Activated gamma-delta T cell treated with Interleukin-2 at 50 U/mL for 16 hours (primary cell): ENCODE results near the gene ACVR1B.

ENCODE experiments used
- DNase-seq: peaks from one replicate; pipeline ENCODE4 v3.0.0-alpha.2; 2020

The ACVR1B gene

DNA sequence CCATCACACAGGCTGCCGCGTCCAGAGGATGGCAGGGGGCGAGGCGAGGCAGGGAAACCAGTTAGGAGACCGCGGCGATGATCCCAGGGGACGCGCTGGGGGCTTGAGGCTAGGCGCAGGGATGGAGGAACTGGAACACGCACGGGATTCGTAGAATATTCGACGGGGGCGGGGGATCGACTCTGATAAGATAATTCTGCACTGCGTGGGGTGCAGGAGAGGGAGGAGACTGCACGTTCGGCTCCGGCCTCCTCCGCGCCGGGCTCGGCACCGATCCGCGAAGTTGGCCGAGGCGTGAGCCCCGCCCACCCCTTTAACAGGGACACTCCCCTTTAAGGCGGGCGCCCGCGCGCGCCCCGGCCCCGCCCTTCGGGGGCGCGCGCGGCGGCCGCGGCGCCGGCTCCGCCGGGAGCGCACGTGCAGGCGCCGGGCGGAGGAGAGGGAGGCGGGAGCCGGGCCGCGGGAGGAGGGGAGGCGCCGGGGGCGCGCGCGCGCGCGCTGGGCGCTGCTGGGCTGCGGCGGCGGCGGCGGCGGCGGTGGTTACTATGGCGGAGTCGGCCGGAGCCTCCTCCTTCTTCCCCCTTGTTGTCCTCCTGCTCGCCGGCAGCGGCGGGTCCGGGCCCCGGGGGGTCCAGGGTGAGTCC lies at the start of gene ACVR1B:
Gene ACVR1B, plus strand, starts transcription at position 501 of the 644 bp plus-strand sequence. Its CDS starts 45 bp downstream, at position 546.
- peak; percentile 87 for DNase-seq

DNA sequence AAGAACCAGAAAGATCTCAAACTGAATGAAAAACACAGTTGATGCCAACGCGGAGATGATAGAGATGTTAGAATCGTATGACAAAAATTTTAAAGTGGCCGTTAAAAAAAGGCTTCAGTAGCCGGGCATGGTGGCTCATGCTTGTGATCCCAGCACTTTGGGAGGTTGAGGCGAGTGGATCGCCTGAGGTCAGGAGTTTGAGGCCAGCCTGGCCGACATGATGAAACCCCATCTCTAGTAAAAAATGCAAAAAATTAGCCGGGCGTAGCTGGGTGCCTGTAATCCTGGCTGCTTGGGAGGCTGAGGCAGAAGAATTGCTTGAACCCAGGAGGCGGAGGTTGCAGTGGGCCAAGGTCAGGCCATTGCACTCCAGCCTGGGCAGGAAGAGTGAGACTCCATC lies 49.6 kb upstream of the ACVR1B start:
- no peak for DNase-seq

DNA sequence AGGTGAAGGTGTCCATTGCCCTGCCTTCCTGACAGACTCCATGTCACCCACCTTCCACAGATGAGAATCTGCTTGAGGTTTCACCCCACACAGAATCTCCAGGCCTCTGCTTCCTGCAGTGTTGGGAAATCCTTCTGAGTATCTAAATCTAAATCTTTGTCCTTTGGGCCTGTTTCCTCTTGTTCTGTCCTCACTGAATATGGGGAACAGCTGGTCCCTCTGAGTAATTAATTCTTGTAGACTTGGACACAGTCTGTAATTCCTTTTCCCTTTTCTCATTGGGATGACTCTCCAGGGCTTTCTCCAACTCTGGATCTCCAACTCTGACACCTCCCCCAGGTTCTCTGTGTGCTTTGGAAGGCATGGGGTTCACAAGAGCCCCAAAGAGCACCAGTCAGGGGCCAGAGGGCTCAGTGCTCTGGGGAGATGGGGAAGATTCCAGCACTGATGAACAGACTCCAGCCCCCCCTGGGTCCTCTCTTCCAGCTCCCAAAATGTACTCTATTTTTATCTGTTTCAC lies 46.5 kb upstream of the ACVR1B start:
- DNase-seq = no peak

DNA sequence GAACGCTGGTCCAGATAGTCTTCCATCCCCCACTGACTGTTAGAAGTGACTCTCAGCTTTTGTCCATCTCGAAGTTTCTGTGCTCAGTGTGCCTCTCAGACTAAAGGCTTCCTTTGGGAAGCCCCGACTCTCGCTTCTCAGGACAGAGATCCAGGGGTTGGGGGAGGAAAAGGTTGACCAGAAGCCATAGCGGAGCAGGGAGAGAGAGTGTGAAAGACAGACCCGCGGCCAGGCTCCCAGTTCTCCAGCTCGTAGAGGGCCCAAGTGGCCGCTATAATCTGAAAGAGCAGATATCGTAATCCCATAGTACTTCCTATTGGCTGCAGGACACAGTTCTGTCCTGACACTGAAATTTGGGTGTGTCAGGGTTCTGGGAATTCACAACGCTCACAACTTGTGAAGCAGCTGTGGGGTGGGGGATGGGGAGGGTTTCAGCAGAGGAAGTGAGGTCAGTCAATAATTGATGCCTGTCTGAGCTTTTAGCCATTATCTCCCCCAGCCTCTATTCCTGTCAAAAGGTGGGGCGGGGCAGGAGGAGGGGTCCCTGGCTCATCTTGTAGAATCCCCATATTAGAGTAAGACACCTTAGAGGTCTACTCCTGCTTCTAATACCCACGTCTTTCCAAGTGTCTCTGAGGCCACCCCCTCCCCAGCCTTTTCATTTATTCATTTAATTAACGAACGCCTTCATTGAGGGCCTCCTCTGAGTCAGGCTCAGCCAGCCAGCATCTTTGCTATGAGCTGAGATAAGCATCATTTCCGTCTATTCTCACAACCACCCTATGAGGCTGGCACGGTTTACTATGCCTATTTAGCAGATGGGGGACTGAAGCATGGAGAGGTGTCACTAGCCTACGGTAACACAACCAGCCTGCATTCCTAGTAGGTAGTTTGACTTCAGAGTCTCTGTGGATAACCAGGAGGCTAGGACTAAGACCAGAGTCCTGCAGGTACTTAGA lies 45.7 kb upstream of the ACVR1B start:
- no peak for DNase-seq

DNA sequence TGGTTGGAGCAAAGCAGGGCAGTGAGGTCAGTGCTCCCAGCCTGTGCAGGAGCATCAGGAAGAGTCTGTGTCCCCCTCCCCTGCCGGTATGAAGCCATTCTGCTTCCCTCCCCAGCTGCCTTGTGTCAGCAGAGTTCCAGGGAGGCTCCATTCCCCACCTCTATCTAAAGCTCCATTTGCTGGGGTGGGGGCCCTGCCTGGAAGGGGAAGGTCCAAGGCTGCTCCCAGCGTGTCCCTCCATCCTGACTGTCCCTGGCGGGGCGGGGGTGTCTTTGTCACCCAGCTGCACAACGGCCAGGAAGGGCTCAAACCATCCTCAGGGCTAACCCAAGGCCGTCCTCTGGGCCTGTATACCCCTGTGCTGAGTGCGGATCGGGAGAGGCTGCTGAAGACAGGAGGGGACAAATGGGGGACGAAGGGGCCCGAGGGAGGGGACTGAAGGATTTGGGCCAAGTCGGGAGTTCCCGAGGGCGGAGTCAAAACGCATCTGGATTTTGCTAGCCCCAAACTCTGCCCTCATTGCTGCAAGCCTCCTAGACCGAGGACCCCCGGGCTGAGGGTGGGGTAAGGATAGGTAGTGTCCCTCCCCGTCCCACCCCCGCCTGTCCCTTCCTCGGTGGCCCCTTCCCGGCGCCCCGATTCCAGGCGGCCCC lies 44.9 kb upstream of the ACVR1B start:
- DNase-seq = no peak

DNA sequence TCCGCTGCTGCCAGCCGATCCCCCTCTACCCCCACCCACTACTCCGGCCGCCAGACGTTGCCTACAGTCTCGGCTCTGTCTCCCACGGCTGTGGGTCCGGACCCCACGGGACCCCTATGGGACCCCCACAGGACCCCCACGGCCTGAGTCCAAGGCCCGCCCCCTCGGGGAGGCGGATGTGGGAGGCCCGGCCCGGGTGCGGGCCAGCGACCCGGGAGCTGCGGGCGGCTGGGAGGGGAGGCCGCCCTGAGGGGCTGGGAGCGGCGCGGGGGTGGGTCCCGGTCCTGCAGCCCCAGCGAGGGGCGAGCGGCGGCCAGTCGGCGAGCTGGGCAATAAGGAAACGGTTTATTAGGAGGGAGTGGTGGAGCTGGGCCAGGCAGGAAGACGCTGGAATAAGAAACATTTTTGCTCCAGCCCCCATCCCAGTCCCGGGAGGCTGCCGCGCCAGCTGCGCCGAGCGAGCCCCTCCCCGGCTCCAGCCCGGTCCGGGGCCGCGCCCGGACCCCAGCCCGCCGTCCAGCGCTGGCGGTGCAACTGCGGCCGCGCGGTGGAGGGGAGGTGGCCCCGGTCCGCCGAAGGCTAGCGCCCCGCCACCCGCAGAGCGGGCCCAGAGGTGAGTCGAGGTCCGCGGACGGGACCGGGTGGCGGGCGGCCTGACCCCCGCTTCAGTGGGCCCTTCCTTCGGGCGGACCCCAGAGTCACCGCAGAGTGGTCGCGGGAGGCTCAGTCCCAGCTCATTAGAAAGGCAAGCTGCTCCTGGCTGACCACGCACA lies 44.2 kb upstream of the ACVR1B start, which contains the start of gene ACVRL1:
Gene ACVRL1, plus strand, starts transcription at position 422 of the 773 bp plus-strand sequence. CDS start 4,971 bp downstream, outside the sequence.
- no peak for DNase-seq

DNA sequence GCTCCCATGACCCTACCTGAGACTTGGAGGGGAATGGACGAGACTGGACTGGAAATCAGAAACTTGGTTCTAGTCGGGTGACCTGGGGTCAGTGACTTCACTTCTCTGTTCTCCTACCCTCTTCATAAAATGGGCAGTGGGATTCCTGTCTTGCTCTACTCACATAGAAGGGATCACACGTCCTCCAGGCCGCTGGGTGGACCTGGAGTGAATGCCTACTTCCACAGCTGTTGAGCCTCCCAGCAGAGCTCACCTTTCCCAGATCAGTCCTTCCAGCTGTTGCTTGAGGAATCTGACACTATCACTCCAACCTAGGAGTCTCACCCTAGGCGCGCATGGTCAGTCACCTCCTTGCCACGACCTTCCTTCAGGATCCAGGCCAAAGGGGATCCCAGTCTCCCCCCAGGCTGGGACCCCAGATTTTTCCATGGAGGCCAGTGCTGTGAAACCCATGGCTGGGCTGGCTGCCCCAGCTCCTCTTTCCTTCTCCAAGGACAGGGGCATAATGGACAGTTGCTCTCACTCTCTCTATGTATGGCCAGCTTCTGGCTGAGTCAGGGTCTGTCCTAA lies 43.6 kb upstream of the ACVR1B start:
- no peak for DNase-seq

DNA sequence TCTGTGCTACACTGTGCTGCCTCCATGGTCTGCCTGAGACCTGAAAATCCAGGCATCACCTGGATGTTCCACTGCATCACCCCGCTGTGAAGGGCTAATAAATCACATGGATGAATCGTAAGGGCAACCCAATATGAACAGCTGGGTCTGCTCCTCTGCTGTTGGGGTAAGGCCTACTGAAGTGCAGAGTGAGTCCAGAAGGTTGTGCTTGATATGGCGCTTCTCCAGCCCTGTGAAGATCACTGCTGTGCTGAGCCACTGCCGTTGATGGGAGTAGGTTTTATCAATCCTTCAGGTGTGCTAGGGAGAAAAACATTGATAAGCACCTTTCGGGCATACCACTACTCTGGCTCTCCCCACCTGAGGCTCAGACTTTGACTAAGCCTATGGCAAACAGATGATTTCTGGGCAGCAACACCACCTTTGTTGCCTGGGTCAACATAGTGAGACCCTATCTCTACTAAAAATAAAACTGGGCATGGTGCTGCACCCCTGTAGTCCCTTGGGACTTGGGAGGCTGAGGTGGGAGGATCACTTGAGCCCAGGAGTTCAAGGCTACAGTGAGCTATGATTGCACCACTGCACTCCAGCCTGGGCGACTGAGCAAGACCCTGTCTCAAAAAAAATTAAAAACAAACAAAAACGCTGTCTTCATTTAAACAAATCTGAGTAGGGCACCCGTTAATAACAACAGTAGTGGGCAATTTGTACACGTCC lies 42.5 kb upstream of the ACVR1B start:
- DNase-seq = no peak

DNA sequence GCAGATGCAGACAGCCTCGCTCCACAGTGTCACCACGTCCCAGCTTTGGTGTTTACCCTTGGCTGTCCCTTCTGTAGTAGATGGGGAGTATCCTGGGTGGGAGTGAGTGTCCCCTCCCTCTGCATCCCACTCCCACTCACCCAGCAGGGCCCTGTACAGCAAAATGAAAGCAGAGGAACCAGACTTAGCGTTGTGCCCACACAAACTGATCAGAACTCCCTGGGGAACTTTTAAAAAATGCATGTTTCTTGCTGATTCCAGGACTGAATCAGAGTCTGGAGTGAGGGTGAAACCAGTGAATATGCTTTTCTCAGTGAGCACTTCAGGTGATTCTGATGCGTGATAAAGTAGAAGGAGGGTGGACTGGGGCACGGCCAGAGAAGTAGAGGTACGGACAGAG lies 41.3 kb upstream of the ACVR1B start:
- no peak for DNase-seq

DNA sequence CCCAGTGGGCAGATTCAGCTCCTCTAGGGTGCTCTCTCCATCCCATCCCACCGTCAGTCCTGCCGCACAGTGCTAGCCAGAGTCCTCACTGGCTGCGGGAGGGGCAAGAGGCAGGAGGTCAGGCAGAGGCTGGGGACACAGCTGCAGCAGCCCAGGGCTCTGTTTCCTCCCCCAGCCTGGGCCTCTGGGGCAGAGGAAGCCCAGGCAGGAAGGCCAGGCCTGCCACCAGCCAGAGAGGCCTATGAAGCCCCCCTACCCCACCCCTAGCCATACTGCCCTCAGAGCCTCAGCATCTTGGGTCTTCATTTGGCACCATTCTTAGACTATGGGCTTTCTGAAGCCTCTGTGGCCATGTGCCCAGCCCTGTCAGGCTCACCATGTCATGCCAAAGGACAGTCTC lies 40.8 kb upstream of the ACVR1B start:
- DNase-seq = no peak

DNA sequence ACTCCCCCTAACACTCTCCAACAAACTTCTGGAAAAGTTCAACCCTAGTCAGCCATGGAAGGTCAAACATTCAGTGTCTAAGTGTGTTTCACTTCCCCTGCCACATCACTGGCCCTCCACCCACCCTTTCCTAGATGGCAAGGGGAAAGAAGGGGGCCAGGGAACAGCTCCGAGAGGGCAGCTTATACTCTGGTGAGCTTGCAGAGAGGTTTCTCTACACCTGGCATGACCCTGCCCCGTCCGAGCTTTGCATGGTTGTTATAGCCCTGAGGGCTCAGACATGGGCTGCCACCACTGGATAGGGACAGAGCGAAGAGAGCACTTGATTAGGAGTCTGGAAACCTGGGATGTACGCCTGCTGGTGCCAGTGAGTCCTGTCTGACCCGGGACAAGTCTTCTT lies 40.2 kb upstream of the ACVR1B start:
- DNase-seq = no peak

DNA sequence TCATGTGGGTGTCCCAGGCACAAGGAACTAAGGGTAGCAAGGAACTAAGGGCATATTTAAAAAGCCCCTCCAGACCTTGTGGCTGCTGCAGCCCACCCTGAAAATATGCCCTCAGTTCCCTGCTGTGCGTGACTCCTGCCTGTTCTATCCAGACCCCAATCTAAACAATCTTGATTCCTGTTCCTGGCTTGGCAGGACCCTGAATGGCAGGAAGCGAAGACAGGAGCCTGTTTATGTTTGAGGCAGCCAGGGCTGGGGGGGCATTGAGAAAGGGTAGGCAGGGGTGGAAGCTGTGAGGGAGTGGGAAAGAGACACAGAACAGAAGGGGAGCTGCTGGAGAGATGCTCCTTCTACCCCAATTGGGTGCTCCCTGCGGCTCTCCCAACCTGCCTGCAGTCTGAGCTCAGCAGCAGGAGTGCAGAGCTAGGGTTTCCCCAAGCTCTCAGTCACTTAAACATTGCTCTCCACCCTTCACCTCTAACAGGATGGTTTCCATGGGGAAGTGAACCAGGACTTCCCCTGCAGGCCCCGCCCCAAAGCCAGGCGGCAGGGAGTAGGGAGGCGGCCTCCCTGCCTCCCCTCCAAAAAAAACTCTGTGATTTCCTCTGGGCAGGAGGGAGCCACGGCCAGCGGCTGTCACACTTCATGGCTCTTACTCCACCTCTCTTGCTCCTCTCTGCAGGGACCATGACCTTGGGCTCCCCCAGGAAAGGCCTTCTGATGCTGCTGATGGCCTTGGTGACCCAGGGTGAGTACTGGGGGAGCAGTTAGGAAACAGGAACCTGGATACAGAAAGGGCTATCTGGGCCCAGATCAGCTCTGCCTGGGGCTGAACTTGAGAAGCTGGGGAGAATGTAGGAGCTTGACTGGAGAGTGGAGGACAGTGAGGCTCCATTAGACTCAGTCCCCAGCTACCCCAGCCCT lies 39.4 kb upstream of the ACVR1B start:
- no peak for DNase-seq

DNA sequence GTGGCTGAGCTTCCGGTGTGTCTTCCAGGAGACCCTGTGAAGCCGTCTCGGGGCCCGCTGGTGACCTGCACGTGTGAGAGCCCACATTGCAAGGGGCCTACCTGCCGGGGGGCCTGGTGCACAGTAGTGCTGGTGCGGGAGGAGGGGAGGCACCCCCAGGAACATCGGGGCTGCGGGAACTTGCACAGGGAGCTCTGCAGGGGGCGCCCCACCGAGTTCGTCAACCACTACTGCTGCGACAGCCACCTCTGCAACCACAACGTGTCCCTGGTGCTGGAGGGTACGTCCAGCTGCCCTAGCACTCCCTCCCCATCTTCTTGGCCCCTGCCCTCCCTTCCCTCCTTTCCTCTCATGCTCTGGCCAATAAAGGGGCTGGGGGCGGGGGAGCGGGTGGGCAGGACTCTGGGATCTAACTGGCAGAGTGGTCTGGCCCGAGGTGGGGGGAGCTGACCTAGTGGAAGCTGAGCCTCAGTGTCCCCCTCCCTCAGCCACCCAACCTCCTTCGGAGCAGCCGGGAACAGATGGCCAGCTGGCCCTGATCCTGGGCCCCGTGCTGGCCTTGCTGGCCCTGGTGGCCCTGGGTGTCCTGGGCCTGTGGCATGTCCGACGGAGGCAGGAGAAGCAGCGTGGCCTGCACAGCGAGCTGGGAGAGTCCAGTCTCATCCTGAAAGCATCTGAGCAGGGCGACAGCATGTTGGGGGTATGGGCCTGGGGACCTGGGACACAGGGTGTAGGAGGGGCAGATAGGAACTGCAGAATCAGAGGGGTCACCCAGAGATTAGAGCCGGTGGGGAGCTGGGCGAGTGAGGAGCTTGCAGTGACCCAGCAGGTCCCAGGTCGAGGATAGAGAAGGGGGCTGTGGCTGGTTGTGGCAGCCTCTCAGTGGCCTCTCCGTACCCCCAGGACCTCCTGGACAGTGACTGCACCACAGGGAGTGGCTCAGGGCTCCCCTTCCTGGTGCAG lies 38.1 kb upstream of the ACVR1B start:
- DNase-seq = no peak

DNA sequence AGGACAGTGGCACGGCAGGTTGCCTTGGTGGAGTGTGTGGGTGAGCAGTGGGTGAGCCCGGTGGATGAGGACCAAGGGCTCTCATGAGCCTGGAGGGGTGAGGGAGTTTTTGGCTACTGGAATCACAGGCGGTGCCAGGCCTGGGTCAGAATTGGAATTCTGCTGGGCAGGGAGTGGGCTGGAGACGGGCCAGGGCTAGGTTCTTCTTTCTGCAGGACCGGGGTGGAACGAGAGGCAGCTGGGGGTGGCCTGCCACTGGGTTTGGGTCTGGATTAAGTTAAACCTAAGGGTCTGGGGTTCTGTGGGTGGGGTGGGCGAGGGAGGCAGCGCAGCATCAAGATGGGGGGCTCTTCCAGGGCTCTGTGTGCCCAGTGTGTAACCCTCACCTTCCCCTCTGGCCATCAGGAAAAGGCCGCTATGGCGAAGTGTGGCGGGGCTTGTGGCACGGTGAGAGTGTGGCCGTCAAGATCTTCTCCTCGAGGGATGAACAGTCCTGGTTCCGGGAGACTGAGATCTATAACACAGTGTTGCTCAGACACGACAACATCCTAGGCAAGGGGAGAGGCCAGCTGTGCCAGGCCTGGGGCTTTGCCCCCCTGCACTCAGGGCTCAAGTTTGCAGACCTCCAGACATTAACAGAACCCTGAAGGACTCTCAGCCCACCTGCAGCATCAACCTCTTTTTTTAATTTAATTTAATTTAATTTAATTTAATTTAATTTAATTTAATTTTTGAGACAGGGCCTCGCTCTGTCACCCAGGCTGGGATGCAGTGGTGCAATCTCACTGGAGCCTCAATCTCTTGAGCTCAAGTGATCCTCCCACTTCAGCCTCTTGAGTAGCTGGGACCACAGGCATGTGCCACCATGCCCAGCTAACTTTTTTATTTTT lies 37.2 kb upstream of the ACVR1B start:
- no peak for DNase-seq

DNA sequence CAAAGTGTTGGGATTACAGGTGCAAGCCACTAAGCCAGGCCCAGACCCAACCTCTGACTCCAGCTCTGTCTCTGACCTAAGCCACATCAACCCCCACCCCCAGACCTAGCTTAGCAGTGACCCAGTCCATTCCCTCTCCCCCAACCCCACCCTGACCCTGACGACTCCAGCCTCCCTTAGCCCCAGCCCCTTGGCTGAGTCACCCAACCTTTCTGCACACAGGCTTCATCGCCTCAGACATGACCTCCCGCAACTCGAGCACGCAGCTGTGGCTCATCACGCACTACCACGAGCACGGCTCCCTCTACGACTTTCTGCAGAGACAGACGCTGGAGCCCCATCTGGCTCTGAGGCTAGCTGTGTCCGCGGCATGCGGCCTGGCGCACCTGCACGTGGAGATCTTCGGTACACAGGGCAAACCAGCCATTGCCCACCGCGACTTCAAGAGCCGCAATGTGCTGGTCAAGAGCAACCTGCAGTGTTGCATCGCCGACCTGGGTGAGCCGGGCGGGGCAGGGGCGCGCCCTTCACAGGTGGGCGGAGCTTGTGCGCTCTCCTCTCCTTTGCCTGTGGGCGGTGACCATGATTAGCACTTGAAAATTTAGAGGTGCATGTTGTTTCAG lies 36.4 kb upstream of the ACVR1B start:
- DNase-seq = no peak

DNA sequence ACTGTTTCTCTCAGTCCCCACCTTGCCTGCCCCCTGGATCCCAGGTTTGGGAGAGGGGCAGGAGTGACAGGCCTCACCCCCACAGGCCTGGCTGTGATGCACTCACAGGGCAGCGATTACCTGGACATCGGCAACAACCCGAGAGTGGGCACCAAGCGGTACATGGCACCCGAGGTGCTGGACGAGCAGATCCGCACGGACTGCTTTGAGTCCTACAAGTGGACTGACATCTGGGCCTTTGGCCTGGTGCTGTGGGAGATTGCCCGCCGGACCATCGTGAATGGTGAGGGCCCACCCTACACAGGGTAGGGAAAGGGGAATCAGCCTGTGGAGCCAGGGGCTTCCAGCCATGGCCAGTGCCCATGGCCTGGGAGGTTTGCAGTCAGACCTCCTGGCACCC lies 35.5 kb upstream of the ACVR1B start:
- no peak for DNase-seq

DNA sequence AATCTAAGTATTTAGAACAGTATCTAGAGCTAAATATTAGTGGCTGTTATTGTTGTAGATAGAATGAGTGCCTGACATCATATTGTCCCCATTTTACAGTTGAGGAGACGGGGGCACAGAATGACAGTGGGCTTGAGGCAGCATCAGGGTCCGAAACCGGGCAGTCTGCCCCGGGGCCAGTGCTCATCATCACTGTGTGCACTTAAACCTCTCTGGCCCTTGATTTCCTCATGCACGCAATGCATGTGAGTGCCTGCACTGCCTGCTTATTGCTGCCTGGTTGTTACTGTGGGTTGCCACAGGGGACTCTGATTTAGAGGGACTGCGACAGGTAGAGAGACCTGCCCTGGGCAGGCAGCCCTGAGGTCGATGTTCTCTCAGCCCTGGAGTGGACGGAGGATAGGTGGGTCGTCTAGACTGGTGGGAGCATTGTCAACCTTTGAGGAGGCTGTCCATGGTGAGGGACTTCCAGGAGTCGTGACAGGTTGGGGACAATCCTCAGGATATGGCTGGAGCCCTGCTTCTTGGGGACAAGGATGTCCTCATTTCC lies 34.4 kb upstream of the ACVR1B start:
- DNase-seq = no peak
